SH-SY5Y (cell line): ENCODE measurements around the gene DGUOK.

Experiments used
- GATA2 ChIP-seq: IDR thresholded peaks from 2 replicates; pipeline ENCODE4 v1.6.1; 2011; ENCODE audit warnings: mild to moderate bottlenecking, low read depth, low read length
- GATA3 ChIP-seq: IDR thresholded peaks from 2 replicates; pipeline ENCODE4 v1.6.1; 2011; ENCODE audit warnings: low read depth, mild to moderate bottlenecking, low read length, moderate library complexity

DNA sequence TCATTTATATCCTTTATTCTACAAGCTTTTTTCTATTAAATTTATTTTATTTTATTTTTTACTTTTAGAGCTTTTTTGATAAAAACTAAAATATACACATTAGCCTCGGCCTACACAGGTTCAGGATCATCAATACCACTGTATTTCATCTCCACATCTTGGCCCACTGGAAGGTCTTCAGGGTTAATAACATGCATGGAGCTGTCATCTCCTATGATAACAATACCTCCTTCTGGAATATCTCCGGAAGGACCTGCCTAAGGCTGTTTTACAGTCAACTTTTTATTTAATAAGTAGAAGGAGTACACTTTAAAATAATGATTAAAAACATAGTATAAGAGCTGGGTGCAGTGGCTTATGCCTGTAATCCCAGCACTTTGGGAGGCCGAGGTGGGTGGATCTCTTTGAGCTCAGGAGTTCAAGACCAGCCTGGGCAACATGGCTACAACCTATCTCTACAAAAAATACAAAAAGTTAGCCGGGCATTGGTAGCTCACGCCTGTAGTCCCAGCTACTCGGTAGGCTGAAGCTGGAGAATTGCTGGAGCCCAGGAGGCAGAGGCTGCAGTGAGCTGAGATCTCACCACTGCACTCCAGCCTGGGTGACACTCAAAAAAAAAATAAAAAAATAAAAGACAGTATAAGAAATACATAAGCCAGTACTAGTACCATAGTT is 15.7 kb upstream of the DGUOK start:
- TF ChIP-seq GATA3 (no peak), GATA2 (no peak)
